ENCODE results near the gene RAI1.
A peak's percentile ranks its signal among the peaks of the same experiment; 100 is the strongest.

RAI1 gene

GRCh38 chr17:17839791-17840707, 158.8 kb downstream of the RAI1 start (continued):
- TF ChIP-seq PRDM1 (tag by site-specific recombination; IDR thresholded peaks at IDR 0.05) (no peak), ZNF747 (tag by site-specific recombination; IDR thresholded peaks at IDR 0.05) (no peak), ZNF37A (tag by site-specific recombination; IDR thresholded peaks at IDR 0.05) (0 out of 2 replicates have a peak, but pooled peaks have one; percentile 53), ZNF148 (tag by site-specific recombination; IDR thresholded peaks at IDR 0.05; ENCODE audit: borderline replicate concordance) (no peak), ZNF354C (tag by site-specific recombination; IDR thresholded peaks at IDR 0.05; ENCODE audit: borderline replicate concordance, low read depth) (no peak), ZNF394 (tag by site-specific recombination; IDR thresholded peaks at IDR 0.05; ENCODE audit: borderline replicate concordance) (no peak), ZBTB11 (tag by site-specific recombination; conservative IDR thresholded peaks at IDR 0.05; ENCODE audit: low read depth) (peak; percentile 48; the same call in 1 of the 2 replicates), MYNN (tag by site-specific recombination; IDR thresholded peaks at IDR 0.05; ENCODE audit: borderline replicate concordance) (no peak), ZNF202 (tag by site-specific recombination; IDR thresholded peaks at IDR 0.05; ENCODE audit: borderline replicate concordance) (no peak), ZNF670 (tag by site-specific recombination; IDR thresholded peaks at IDR 0.05; ENCODE audit: low read depth) (no peak), SALL2 (tag by site-specific recombination; IDR thresholded peaks at IDR 0.05; ENCODE audit: borderline replicate concordance) (no peak), WT1 (tag by site-specific recombination; IDR thresholded peaks at IDR 0.05) (peak; percentile 73), ZNF501 (tag by site-specific recombination; IDR thresholded peaks at IDR 0.05) (no peak; the same call in 1 of the 2 replicates), ZNF677 (tag by site-specific recombination; IDR thresholded peaks at IDR 0.05) (no peak), ZNF529 (tag by site-specific recombination; IDR thresholded peaks at IDR 0.05; ENCODE audit: insufficient replicate concordance) (no peak), YY2 (tag by site-specific recombination; IDR thresholded peaks at IDR 0.05) (no peak), ZBTB8A (tag by site-specific recombination; IDR thresholded peaks at IDR 0.05) (peak; percentile 92), ZNF26 (tag by site-specific recombination; IDR thresholded peaks at IDR 0.05) (no peak), ZNF146 (tag by site-specific recombination; IDR thresholded peaks at IDR 0.05) (no peak), ZNF248 (tag by site-specific recombination; IDR thresholded peaks at IDR 0.05) (no peak), ZNF629 (tag by site-specific recombination; IDR thresholded peaks at IDR 0.05) (peak; percentile 64), BCL11A (tag by site-specific recombination; IDR thresholded peaks at IDR 0.05; ENCODE audit: low read depth) (peak; percentile 51), ZNF140 (tag by site-specific recombination; IDR thresholded peaks at IDR 0.05) (no peak)
- TF ChIP-seq, protein P1, sequence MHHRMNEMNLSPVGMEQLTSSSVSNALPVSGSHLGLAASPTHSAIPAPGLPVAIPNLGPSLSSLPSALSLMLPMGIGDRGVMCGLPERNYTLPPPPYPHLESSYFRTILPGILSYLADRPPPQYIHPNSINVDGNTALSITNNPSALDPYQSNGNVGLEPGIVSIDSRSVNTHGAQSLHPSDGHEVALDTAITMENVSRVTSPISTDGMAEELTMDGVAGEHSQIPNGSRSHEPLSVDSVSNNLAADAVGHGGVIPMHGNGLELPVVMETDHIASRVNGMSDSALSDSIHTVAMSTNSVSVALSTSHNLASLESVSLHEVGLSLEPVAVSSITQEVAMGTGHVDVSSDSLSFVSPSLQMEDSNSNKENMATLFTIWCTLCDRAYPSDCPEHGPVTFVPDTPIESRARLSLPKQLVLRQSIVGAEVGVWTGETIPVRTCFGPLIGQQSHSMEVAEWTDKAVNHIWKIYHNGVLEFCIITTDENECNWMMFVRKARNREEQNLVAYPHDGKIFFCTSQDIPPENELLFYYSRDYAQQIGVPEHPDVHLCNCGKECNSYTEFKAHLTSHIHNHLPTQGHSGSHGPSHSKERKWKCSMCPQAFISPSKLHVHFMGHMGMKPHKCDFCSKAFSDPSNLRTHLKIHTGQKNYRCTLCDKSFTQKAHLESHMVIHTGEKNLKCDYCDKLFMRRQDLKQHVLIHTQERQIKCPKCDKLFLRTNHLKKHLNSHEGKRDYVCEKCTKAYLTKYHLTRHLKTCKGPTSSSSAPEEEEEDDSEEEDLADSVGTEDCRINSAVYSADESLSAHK (tag by site-specific recombination; IDR thresholded peaks at IDR 0.05), result peak; percentile 76
- TF ChIP-seq, protein P2, sequence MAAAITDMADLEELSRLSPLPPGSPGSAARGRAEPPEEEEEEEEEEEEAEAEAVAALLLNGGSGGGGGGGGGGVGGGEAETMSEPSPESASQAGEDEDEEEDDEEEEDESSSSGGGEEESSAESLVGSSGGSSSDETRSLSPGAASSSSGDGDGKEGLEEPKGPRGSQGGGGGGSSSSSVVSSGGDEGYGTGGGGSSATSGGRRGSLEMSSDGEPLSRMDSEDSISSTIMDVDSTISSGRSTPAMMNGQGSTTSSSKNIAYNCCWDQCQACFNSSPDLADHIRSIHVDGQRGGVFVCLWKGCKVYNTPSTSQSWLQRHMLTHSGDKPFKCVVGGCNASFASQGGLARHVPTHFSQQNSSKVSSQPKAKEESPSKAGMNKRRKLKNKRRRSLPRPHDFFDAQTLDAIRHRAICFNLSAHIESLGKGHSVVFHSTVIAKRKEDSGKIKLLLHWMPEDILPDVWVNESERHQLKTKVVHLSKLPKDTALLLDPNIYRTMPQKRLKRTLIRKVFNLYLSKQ (tag by site-specific recombination; IDR thresholded peaks at IDR 0.05; ENCODE audit: borderline replicate concordance), result no peak

Measured in HEK293 (cell line).